Mucosa of descending colon (tissue), 3 donors: ENCODE data around the gene UGT1A6. TPM values are rescaled to one million over a fixed set of nuclear protein-coding genes. Genes with fewer than 3 reads are reported as not detected.

Source experiments
- ATAC-seq: fragments of 200-7000 bp; cut with Tn5 transposase; one replicate; pipeline ENCODE4 v1.9.1; 2020; ENCODE audit warnings: mild to moderate bottlenecking, moderate library complexity
- DNase-seq, 3 donors: peaks; one replicate each; pipeline ENCODE4 v3.0.0-alpha.2; 2020
- H3K36me3 ChIP-seq: fragments of 200-600 bp; one replicate; pipeline ENCODE4 v1.8.0; 2021; ENCODE audit warnings: low read depth, mild to moderate bottlenecking
- H3K4me1 ChIP-seq: fragments of 200-600 bp; one replicate; pipeline ENCODE4 v1.8.0; 2021; ENCODE audit warnings: low read depth, mild to moderate bottlenecking
- H3K4me3 ChIP-seq: fragments of 200-600 bp; one replicate; pipeline ENCODE4 v1.8.0; 2021; ENCODE audit warnings: mild to moderate bottlenecking
- H3K9me3 ChIP-seq: fragments of 200-600 bp; one replicate; pipeline ENCODE4 v1.8.0; 2021; ENCODE audit warnings: mild to moderate bottlenecking
- CTCF ChIP-seq: fragments of 200-600 bp; IDR thresholded peaks from one replicate; pipeline ENCODE4 v1.8.0; 2022; ENCODE audit warnings: antibody characterized with exemption, mild to moderate bottlenecking
- intact Hi-C, 2 donors: fragments of 100-400 bp; cut with DNase I in 1 of 2; cut with micrococcal nuclease in 1 of 2; formaldehyde crosslinking; loops; one replicate each; pipeline versions ENCODE4 v1.11.0 to v1.11.1; 2022; cut with DNase I, micrococcal nuclease
- total RNA-seq, 3 donors: library from RNA; stranded (reverse); fragmentation: NEBNext Ultra II Directional in 2 of 3; extraction: Animal tissue kit (Norgen Biotek cat#: 25700) in 2 of 3; gene quantifications; one replicate each; pipeline versions ENCODE4 v1.2.1 to v1.2.4, GENCODE V29; 2021 to 2023
- donor health status: DM: no; HTN: no; CAD: no; lungs with moderate emphysema.
- donor health status: DM: no; HTN: no; CAD: no.
- donor health status: DM: no; HTN: yes; CAD: no.

UGT1A6 gene
- total RNA-seq, 3 donors from 2014 or later, result 8.5 to 19.3 (median 8.7) TPM

GRCh38 chr2:233807215-233807865 lies 114.7 kb downstream of the UGT1A6 start:
- DNase-seq (no peak), ATAC-seq (no peak)
- H3K36me3 ChIP-seq, result no peaks in the 10 kb centered on the region
- no peaks in the 10 kb centered on the region for H3K4me1 ChIP-seq
- no peaks in the 10 kb centered on the region for H3K9me3 ChIP-seq
- no peak overlapping the region for H3K4me3 ChIP-seq
- intact Hi-C loops, result no loop called here
- TF ChIP-seq CTCF, result no peak

GRCh38 chr2:233807966-233808935 lies 115.6 kb downstream of the UGT1A6 start:
- ATAC-seq (no peak), DNase-seq (no peak)
- H3K4me1 ChIP-seq, result no peaks in the 10 kb centered on the region
- no peak overlapping the region for H3K4me3 ChIP-seq
- H3K9me3 ChIP-seq, result no peaks in the 10 kb centered on the region
- H3K36me3 ChIP-seq, result no peaks in the 10 kb centered on the region
- TF ChIP-seq CTCF, result no peak
- intact Hi-C loops, result no loop called here

- no peak for DNase-seq
- intact Hi-C loops, result no loop called here
- TF ChIP-seq CTCF, result no peak
- Histone ChIP-seq H3K4me1 (no peaks in the 10 kb centered on the region), H3K4me3 (no peak overlapping the region), H3K36me3 (no peaks in the 10 kb centered on the region), H3K9me3 (no peaks in the 10 kb centered on the region)
- no peak for ATAC-seq
These were observed 117.7 kb downstream of the UGT1A6 start for GRCh38 chr2:233810385-233810784.

GRCh38 chr2:233811087-233811486 lies 118.4 kb downstream of the UGT1A6 start:
- intact Hi-C loops, result no loop called here
- ATAC-seq (no peak), DNase-seq (no peak)
- TF ChIP-seq CTCF, result no peak
- Histone ChIP-seq H3K4me1 (no peaks in the 10 kb centered on the region), H3K36me3 (no peaks in the 10 kb centered on the region), H3K4me3 (no peak overlapping the region), H3K9me3 (no peaks in the 10 kb centered on the region)

GRCh38 chr2:233811732-233812131 lies 119.0 kb downstream of the UGT1A6 start:
- H3K9me3 ChIP-seq, result no peaks in the 10 kb centered on the region
- no peaks in the 10 kb centered on the region for H3K36me3 ChIP-seq
- no peak for TF ChIP-seq CTCF
- intact Hi-C loops, result no loop called here
- no peak overlapping the region for H3K4me3 ChIP-seq
- no peak for ATAC-seq
- no peaks in the 10 kb centered on the region for H3K4me1 ChIP-seq
- no peak for DNase-seq
